CD4-positive, alpha-beta T cell (primary cell): ENCODE measurements around the gene ZMYM2. TPM values are rescaled to one million over a fixed set of nuclear protein-coding genes. Genes with fewer than 3 reads are reported as not detected.

Experiments used
- ATAC-seq: fragments of 200-7000 bp; cut with Tn5 transposase; one replicate; pipeline ENCODE4 v1.10.0; 2022; ENCODE audit warnings: mild to moderate bottlenecking; ENCODE audit not compliant: poor library complexity
- CTCF ChIA-PET: fragments of 350-600 bp; sonication (Branson Sonifier 250); formaldehyde crosslinking; loops from one replicate; lab custom pipeline; 2021; ENCODE audit warnings: antibody characterized with exemption, inconsistent platforms; lab: Charles Lee
- POLR2A ChIA-PET: fragments of 350-600 bp; sonication (Branson Sonifier 250); formaldehyde crosslinking; loops from one replicate; lab custom pipeline; 2021; ENCODE audit warnings: antibody characterized with exemption, inconsistent platforms; lab: Charles Lee
- DNase-seq, 14 experiments: peaks; one replicate each; pipeline ENCODE4 v3.0.0-alpha.2; 2013 to 2020; ENCODE audit warnings: mixed read lengths in 2 of 14
- H3K27ac ChIP-seq, 2 donors: one replicate each; pipeline versions ENCODE4 v1.5.1 to v1.7.0; 2013; ENCODE audit warnings: low read length in 2 of 2, low read depth in 1 of 2, mild to moderate bottlenecking in 1 of 2
- H3K27me3 ChIP-seq, 2 experiments: 1 replicate in 1 of 2; 2 replicates in 1 of 2; pipeline versions ENCODE4 v1.6.1 to v1.7.0; 2013; ENCODE audit warnings: low read length in 2 of 2, control low read depth in 1 of 2, mild to moderate bottlenecking in 1 of 2, moderate library complexity in 1 of 2; ENCODE audit not compliant: insufficient read depth in 2 of 2, control insufficient read depth in 1 of 2
- H3K36me3 ChIP-seq: one replicate; pipeline ENCODE4 v1.6.1; 2013; ENCODE audit warnings: low read length, control low read depth; ENCODE audit not compliant: insufficient read depth
- H3K4me1 ChIP-seq: one replicate; pipeline ENCODE4 v1.6.1; 2013; ENCODE audit warnings: low read length, control low read depth; ENCODE audit not compliant: insufficient read depth
- H3K4me3 ChIP-seq: one replicate; pipeline ENCODE4 v1.5.1; 2013; ENCODE audit warnings: mild to moderate bottlenecking, low read length, moderate library complexity
- H3K9me3 ChIP-seq, 2 experiments: 1 replicate in 1 of 2; 2 replicates in 1 of 2; pipeline versions ENCODE4 v1.6.1 to v1.7.0; 2013; ENCODE audit warnings: low read length in 2 of 2, mild to moderate bottlenecking in 2 of 2, control low read depth in 1 of 2, moderate library complexity in 1 of 2; ENCODE audit not compliant: control insufficient read depth in 1 of 2, insufficient read depth in 1 of 2
- H3K27ac Mint-ChIP-seq: one replicate; pipeline ENCODE4 v1.8.0; 2020; ENCODE audit warnings: mixed read lengths
- H3K27me3 Mint-ChIP-seq: one replicate; pipeline ENCODE4 v1.8.0; 2021; ENCODE audit warnings: mixed read lengths
- H3K36me3 Mint-ChIP-seq: one replicate; pipeline ENCODE4 v1.8.0; 2021; ENCODE audit warnings: low read depth, mixed read lengths
- H3K4me1 Mint-ChIP-seq: one replicate; pipeline ENCODE4 v1.8.0; 2021; ENCODE audit warnings: low read depth, mixed read lengths
- H3K4me3 Mint-ChIP-seq: one replicate; pipeline ENCODE4 v1.8.0; 2020; ENCODE audit warnings: mild to moderate bottlenecking, mixed read lengths
- H3K9me3 Mint-ChIP-seq: one replicate; pipeline ENCODE4 v1.8.0; 2020; ENCODE audit warnings: mixed read lengths
- CTCF ChIP-seq: fragments of 200-600 bp; IDR thresholded peaks from one replicate; pipeline ENCODE4 v1.8.0; 2022; ENCODE audit warnings: antibody characterized with exemption, mild to moderate bottlenecking
- intact Hi-C, 2 experiments: fragments of 100-400 bp; cut with DNase I in 1 of 2; cut with micrococcal nuclease in 1 of 2; formaldehyde crosslinking; loops; one replicate each; pipeline versions ENCODE4 v1.15.1 to v1.9.0; 2023 to 2025; cut with DNase I, micrococcal nuclease
- total RNA-seq, 174 experiments: library from RNA in 2 of 174; stranded (reverse) in 2 of 174; gene quantifications; one replicate each; pipeline ENCODE4 v1.2.3 and lab custom pipeline; 2021 to 2026

ZMYM2 gene
- total RNA-seq, 2 experiments from 2014 or later, result 106 to 110 TPM

- no peaks in the 10 kb centered on the region for H3K27me3 Mint-ChIP-seq
- POLR2A ChIA-PET, result interaction anchor here (0.6 kb wide), 1 partner anchor 841 kb away, joined by 3 read pairs; no protein-coding TSS in a partner anchor
- Histone ChIP-seq H3K36me3 (peaks cover 40% of the 10 kb centered on the region), H3K4me3 (no peak overlapping the region), H3K9me3 (no peaks in the 10 kb centered on the region), H3K4me1 (no peaks in the 10 kb centered on the region), H3K27ac (no peak overlapping the region), H3K27me3 (no peaks in the 10 kb centered on the region)
- TF ChIP-seq CTCF, result no peak
- CTCF ChIA-PET, result interaction anchor here (1.0 kb wide), 1 partner anchor 131 kb away, joined by 3 read pairs; no protein-coding TSS in a partner anchor
- intact Hi-C loops, result no loop called here
- peaks cover 66% of the 10 kb centered on the region for H3K36me3 Mint-ChIP-seq
- no peak overlapping the region for H3K27ac Mint-ChIP-seq
- no peak overlapping the region for H3K4me3 Mint-ChIP-seq
- ATAC-seq, result no peak
- DNase-seq, result no peak
- H3K9me3 Mint-ChIP-seq, result no peaks in the 10 kb centered on the region
- peaks cover 22% of the 10 kb centered on the region for H3K4me1 Mint-ChIP-seq
Observed at GRCh38 chr13:20051366-20051765, 92.8 kb downstream of the ZMYM2 start.

GRCh38 chr13:20053016-20053415 is 94.5 kb downstream of the ZMYM2 start:
- H3K27ac ChIP-seq, result no peak overlapping the region
- TF ChIP-seq CTCF, result no peak
- no peaks in the 10 kb centered on the region for H3K27me3 ChIP-seq
- ATAC-seq, result no peak
- no peaks in the 10 kb centered on the region for H3K27me3 Mint-ChIP-seq
- POLR2A ChIA-PET, result no interaction called here
- no peak overlapping the region for H3K4me3 Mint-ChIP-seq
- no peaks in the 10 kb centered on the region for H3K9me3 Mint-ChIP-seq
- peaks cover 25% of the 10 kb centered on the region for H3K4me1 Mint-ChIP-seq
- no peak for DNase-seq
- peaks cover 47% of the 10 kb centered on the region for H3K36me3 ChIP-seq
- intact Hi-C loops, result no loop called here
- H3K36me3 Mint-ChIP-seq, result peaks cover 77% of the 10 kb centered on the region
- no peaks in the 10 kb centered on the region for H3K9me3 ChIP-seq
- no peaks in the 10 kb centered on the region for H3K4me1 ChIP-seq
- H3K4me3 ChIP-seq, result no peak overlapping the region
- no peak overlapping the region for H3K27ac Mint-ChIP-seq
- CTCF ChIA-PET, result no interaction called here

- no peak overlapping the region for H3K27ac ChIP-seq
- Mint-ChIP-seq H3K27me3 (no peaks in the 10 kb centered on the region), H3K9me3 (no peaks in the 10 kb centered on the region), H3K4me3 (no peak overlapping the region), H3K4me1 (peaks cover 24% of the 10 kb centered on the region), H3K27ac (no peak overlapping the region), H3K36me3 (peaks cover 79% of the 10 kb centered on the region)
- POLR2A ChIA-PET, result no interaction called here
- H3K4me3 ChIP-seq, result no peak overlapping the region
- H3K36me3 ChIP-seq, result peaks cover 53% of the 10 kb centered on the region
- H3K4me1 ChIP-seq, result no peaks in the 10 kb centered on the region
- CTCF ChIA-PET, result no interaction called here
- DNase-seq, result no peak
- TF ChIP-seq CTCF, result no peak
- no peak for ATAC-seq
- no peaks in the 10 kb centered on the region for H3K27me3 ChIP-seq
- intact Hi-C loops, result no loop called here
- no peaks in the 10 kb centered on the region for H3K9me3 ChIP-seq
Observed at GRCh38 chr13:20053891-20054290, 95.4 kb downstream of the ZMYM2 start.
